ENCODE data around the gene KCNAB1.

The KCNAB1 gene

GRCh38 chr3:156161172-156161571 lies 40.8 kb downstream of the KCNAB1 start:
- H3K36me3 ChIP-seq (ENCODE audit: control insufficient read depth, insufficient read depth, low read length), result no peaks in the 10 kb centered on the region
- no peak overlapping the region for H3K4me3 ChIP-seq (ENCODE audit: low read depth, low read length)
- no peak overlapping the region for H3K9ac ChIP-seq (ENCODE audit: low read depth, low read length)
- H3K9me3 ChIP-seq (ENCODE audit: control insufficient read depth, insufficient read depth, low read length), result no peaks in the 10 kb centered on the region
- H3K27me3 ChIP-seq (ENCODE audit: control insufficient read depth, insufficient read depth, low read length), result no peaks in the 10 kb centered on the region
- peaks cover 4% of the 10 kb centered on the region for H3K4me1 ChIP-seq (ENCODE audit: control insufficient read depth, insufficient read depth, low read length)

DNA sequence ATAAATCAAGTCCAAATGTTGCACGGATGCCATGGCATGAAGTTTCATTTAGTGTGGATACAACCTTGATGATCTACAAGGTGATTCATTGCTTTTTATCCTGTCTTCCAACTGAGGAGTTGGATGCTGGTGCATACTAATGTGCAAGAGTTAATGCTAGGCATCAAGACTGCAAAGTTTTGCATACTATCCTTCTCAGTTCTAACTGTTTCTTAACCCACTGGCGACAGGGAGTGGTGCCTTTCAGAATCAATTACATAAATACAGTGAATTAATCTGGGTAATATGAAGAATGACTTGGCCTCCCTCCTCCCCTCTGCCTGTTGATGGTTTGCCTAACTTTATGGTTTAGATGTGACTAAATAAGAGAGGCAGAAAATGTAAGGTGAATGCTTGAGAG lies 43.5 kb downstream of the KCNAB1 start:
- H3K27me3 ChIP-seq (ENCODE audit: control insufficient read depth, insufficient read depth, low read length), result no peaks in the 10 kb centered on the region
- no peaks in the 10 kb centered on the region for H3K36me3 ChIP-seq (ENCODE audit: control insufficient read depth, insufficient read depth, low read length)
- peaks cover 4% of the 10 kb centered on the region for H3K4me1 ChIP-seq (ENCODE audit: control insufficient read depth, insufficient read depth, low read length)
- no peak overlapping the region for H3K4me3 ChIP-seq (ENCODE audit: low read depth, low read length)
- no peaks in the 10 kb centered on the region for H3K9me3 ChIP-seq (ENCODE audit: control insufficient read depth, insufficient read depth, low read length)
- no peak overlapping the region for H3K9ac ChIP-seq (ENCODE audit: low read depth, low read length)

DNA sequence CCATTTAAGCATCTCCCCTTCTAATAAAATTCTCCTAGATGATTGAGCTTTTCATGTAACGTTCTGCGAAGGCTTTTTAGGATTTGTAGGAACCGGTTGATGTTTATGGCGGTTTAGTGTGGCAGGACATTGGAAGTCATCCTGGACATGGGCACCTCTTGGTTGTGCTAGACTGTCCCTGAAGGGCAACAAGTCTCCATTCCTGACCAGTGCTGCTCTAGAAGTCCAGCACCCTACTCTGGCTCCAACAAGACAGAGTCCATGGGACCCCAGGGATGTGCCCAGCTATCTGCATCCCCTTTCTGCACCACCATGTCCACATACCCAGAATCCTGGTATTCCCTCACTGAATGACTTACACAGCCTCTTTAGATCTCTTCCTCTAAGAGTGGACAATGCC lies 46.4 kb downstream of the KCNAB1 start:
- H3K9ac ChIP-seq (ENCODE audit: low read depth, low read length), result no peak overlapping the region
- no peaks in the 10 kb centered on the region for H3K4me1 ChIP-seq (ENCODE audit: control insufficient read depth, insufficient read depth, low read length)
- H3K4me3 ChIP-seq (ENCODE audit: low read depth, low read length), result no peak overlapping the region
- no peaks in the 10 kb centered on the region for H3K27me3 ChIP-seq (ENCODE audit: control insufficient read depth, insufficient read depth, low read length)
- no peaks in the 10 kb centered on the region for H3K36me3 ChIP-seq (ENCODE audit: control insufficient read depth, insufficient read depth, low read length)
- no peaks in the 10 kb centered on the region for H3K9me3 ChIP-seq (ENCODE audit: control insufficient read depth, insufficient read depth, low read length)

DNA sequence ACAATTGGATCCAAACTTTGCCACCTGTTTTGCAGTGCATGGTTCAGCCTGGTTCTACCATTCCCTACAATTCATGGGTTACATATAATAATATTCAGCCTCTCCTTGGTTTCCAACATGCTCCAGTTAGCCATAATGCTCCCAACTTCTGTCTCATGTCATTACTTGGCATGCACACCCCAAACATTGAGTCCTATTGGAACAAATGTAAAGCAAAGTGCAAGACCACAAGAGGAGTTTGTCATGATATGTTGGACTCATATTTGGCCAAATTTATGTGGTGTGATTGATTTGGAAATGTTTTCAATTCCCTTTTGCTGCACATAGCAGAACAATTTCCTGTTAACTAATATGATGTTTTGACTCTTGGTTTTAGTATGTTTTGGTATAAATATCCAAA lies 50.2 kb downstream of the KCNAB1 start:
- Histone ChIP-seq H3K36me3 (ENCODE audit: control insufficient read depth, insufficient read depth, low read length) (no peaks in the 10 kb centered on the region), H3K9ac (ENCODE audit: low read depth, low read length) (no peak overlapping the region), H3K4me3 (ENCODE audit: low read depth, low read length) (no peak overlapping the region), H3K27me3 (ENCODE audit: control insufficient read depth, insufficient read depth, low read length) (no peaks in the 10 kb centered on the region), H3K9me3 (ENCODE audit: control insufficient read depth, insufficient read depth, low read length) (no peaks in the 10 kb centered on the region), H3K4me1 (ENCODE audit: control insufficient read depth, insufficient read depth, low read length) (no peaks in the 10 kb centered on the region)

GRCh38 chr3:156171281-156172267 lies 51.2 kb downstream of the KCNAB1 start:
- Histone ChIP-seq H3K27me3 (ENCODE audit: control insufficient read depth, insufficient read depth, low read length) (no peaks in the 10 kb centered on the region), H3K9ac (ENCODE audit: low read depth, low read length) (no peak overlapping the region), H3K4me1 (ENCODE audit: control insufficient read depth, insufficient read depth, low read length) (no peaks in the 10 kb centered on the region), H3K4me3 (ENCODE audit: low read depth, low read length) (no peak overlapping the region), H3K36me3 (ENCODE audit: control insufficient read depth, insufficient read depth, low read length) (no peaks in the 10 kb centered on the region), H3K9me3 (ENCODE audit: control insufficient read depth, insufficient read depth, low read length) (no peaks in the 10 kb centered on the region)

- Histone ChIP-seq H3K9ac (ENCODE audit: low read depth, low read length) (no peak overlapping the region), H3K27me3 (ENCODE audit: control insufficient read depth, insufficient read depth, low read length) (no peaks in the 10 kb centered on the region), H3K4me3 (ENCODE audit: low read depth, low read length) (no peak overlapping the region), H3K4me1 (ENCODE audit: control insufficient read depth, insufficient read depth, low read length) (no peaks in the 10 kb centered on the region), H3K9me3 (ENCODE audit: control insufficient read depth, insufficient read depth, low read length) (no peaks in the 10 kb centered on the region), H3K36me3 (ENCODE audit: control insufficient read depth, insufficient read depth, low read length) (no peaks in the 10 kb centered on the region)
Observed at GRCh38 chr3:156172536-156172935, 52.2 kb downstream of the KCNAB1 start.

GRCh38 chr3:156174229-156174847 lies 54.0 kb downstream of the KCNAB1 start:
- Histone ChIP-seq H3K9ac (ENCODE audit: low read depth, low read length) (no peak overlapping the region), H3K4me1 (ENCODE audit: control insufficient read depth, insufficient read depth, low read length) (no peaks in the 10 kb centered on the region), H3K9me3 (ENCODE audit: control insufficient read depth, insufficient read depth, low read length) (no peaks in the 10 kb centered on the region), H3K27me3 (ENCODE audit: control insufficient read depth, insufficient read depth, low read length) (no peaks in the 10 kb centered on the region), H3K4me3 (ENCODE audit: low read depth, low read length) (no peak overlapping the region), H3K36me3 (ENCODE audit: control insufficient read depth, insufficient read depth, low read length) (no peaks in the 10 kb centered on the region)

DNA sequence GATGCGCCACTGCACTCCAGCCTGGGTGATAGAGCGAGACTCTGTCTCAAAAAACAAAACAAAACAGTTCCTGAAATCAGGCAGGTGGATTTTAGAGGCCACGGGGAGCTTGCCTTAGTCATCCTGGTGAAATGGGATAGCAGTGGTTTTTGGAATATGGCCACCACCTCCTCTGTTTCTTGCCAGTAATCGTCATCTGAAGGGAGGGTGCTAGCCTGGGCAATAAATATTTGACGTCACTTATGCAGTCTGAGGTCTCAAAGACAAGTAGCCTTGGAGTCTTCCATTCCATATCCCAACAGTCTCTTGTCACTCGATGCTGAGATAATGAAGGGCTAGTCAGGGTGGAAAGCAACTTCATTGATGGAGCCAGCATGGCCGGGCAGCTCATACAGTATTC lies 55.2 kb downstream of the KCNAB1 start:
- H3K4me3 ChIP-seq (ENCODE audit: low read depth, low read length), result no peak overlapping the region
- no peaks in the 10 kb centered on the region for H3K27me3 ChIP-seq (ENCODE audit: control insufficient read depth, insufficient read depth, low read length)
- H3K4me1 ChIP-seq (ENCODE audit: control insufficient read depth, insufficient read depth, low read length), result no peaks in the 10 kb centered on the region
- H3K9ac ChIP-seq (ENCODE audit: low read depth, low read length), result no peak overlapping the region
- no peaks in the 10 kb centered on the region for H3K36me3 ChIP-seq (ENCODE audit: control insufficient read depth, insufficient read depth, low read length)
- H3K9me3 ChIP-seq (ENCODE audit: control insufficient read depth, insufficient read depth, low read length), result no peaks in the 10 kb centered on the region

DNA sequence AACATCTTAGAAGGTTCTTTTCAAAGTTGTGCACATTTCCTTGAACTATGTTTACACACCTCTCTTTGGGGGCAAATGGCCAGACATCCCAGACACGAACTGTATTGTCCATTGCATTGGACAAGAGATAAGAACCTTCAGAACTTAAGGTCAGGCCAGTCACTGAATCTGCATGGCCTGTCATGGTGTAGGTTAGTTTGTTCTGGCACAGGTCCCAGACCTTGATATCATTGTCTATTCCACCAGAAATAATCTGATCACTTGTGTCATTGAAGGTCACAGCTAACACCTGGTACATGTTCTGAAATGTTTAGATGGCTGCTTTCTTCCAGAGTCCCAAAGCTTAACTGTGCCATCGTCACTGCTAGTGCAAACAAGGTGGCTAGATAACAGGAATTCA lies 55.7 kb downstream of the KCNAB1 start:
- Histone ChIP-seq H3K9me3 (ENCODE audit: control insufficient read depth, insufficient read depth, low read length) (no peaks in the 10 kb centered on the region), H3K27me3 (ENCODE audit: control insufficient read depth, insufficient read depth, low read length) (no peaks in the 10 kb centered on the region), H3K4me1 (ENCODE audit: control insufficient read depth, insufficient read depth, low read length) (no peaks in the 10 kb centered on the region), H3K36me3 (ENCODE audit: control insufficient read depth, insufficient read depth, low read length) (no peaks in the 10 kb centered on the region), H3K9ac (ENCODE audit: low read depth, low read length) (no peak overlapping the region), H3K4me3 (ENCODE audit: low read depth, low read length) (no peak overlapping the region)

GRCh38 chr3:156176629-156177210 lies 56.3 kb downstream of the KCNAB1 start:
- no peaks in the 10 kb centered on the region for H3K36me3 ChIP-seq (ENCODE audit: control insufficient read depth, insufficient read depth, low read length)
- no peaks in the 10 kb centered on the region for H3K27me3 ChIP-seq (ENCODE audit: control insufficient read depth, insufficient read depth, low read length)
- no peak overlapping the region for H3K4me3 ChIP-seq (ENCODE audit: low read depth, low read length)
- H3K9ac ChIP-seq (ENCODE audit: low read depth, low read length), result no peak overlapping the region
- H3K4me1 ChIP-seq (ENCODE audit: control insufficient read depth, insufficient read depth, low read length), result no peaks in the 10 kb centered on the region
- no peaks in the 10 kb centered on the region for H3K9me3 ChIP-seq (ENCODE audit: control insufficient read depth, insufficient read depth, low read length)

DNA sequence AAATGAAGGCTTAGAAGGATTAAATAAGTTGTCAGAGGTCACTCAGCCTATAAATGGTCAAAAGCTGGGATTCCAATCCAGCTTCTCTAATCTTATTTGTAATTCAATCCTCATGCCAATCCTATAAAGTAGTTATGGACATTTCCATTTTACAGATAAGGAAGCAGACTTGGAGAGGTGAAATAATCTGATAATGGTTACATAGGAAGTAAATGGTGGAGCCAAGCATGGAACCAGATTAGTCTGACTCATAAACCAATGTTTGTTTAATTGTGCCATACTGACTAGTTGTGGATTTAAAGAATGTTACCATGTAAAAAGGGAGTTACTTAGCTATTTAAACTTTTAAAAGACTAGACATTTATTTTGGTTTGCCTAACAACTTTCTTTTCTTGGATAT lies 59.7 kb downstream of the KCNAB1 start:
- H3K9ac ChIP-seq (ENCODE audit: low read depth, low read length), result no peak overlapping the region
- H3K36me3 ChIP-seq (ENCODE audit: control insufficient read depth, insufficient read depth, low read length), result no peaks in the 10 kb centered on the region

GRCh38 chr3:156181509-156181908 lies 61.1 kb downstream of the KCNAB1 start:
- H3K9ac ChIP-seq (ENCODE audit: low read depth, low read length), result no peak overlapping the region
- H3K36me3 ChIP-seq (ENCODE audit: control insufficient read depth, insufficient read depth, low read length), result no peaks in the 10 kb centered on the region
- H3K4me3 ChIP-seq (ENCODE audit: low read depth, low read length), result no peak overlapping the region
- H3K4me1 ChIP-seq (ENCODE audit: control insufficient read depth, insufficient read depth, low read length), result no peaks in the 10 kb centered on the region
- no peaks in the 10 kb centered on the region for H3K27me3 ChIP-seq (ENCODE audit: control insufficient read depth, insufficient read depth, low read length)
- H3K9me3 ChIP-seq (ENCODE audit: control insufficient read depth, insufficient read depth, low read length), result no peaks in the 10 kb centered on the region

More for the DNA sequence above, 59.7 kb downstream of the KCNAB1 start:
- Histone ChIP-seq H3K27me3 (ENCODE audit: control insufficient read depth, insufficient read depth, low read length) (no peaks in the 10 kb centered on the region), H3K4me3 (ENCODE audit: low read depth, low read length) (no peak overlapping the region), H3K4me1 (ENCODE audit: control insufficient read depth, insufficient read depth, low read length) (no peaks in the 10 kb centered on the region), H3K9me3 (ENCODE audit: control insufficient read depth, insufficient read depth, low read length) (no peaks in the 10 kb centered on the region)
